Activated CD8-positive, alpha-beta T cell treated with anti-CD3 and anti-CD28 coated beads, Interleukin-2, amount 10 ng/mL, durations not matched to agents 7 days and 5 days (primary cell): ENCODE data around the gene ZCCHC14. TPM values are rescaled to one million over a fixed set of nuclear protein-coding genes. Genes with fewer than 3 reads are reported as not detected.

Experiments used
- ATAC-seq: fragments of 150-1000 bp; cut with Tn5 transposase; one replicate; pipeline ENCODE4 v1.10.0; 2021; ENCODE audit warnings: moderate library complexity
- CTCF ChIA-PET: fragments of 350-600 bp; sonication (Branson Sonifier 250); formaldehyde crosslinking; loops from one replicate; lab custom pipeline; 2021; ENCODE audit warnings: antibody characterized with exemption; lab: Charles Lee
- POLR2A ChIA-PET: fragments of 350-600 bp; sonication (Branson Sonifier 250); formaldehyde crosslinking; loops from one replicate; lab custom pipeline; 2021; ENCODE audit warnings: antibody characterized with exemption; lab: Charles Lee
- DNase-seq: peaks from one replicate; pipeline ENCODE4 v3.0.0-alpha.2; 2020
- H3K27ac Mint-ChIP-seq: one replicate; pipeline ENCODE4 v1.8.0; 2021; ENCODE audit warnings: mild to moderate bottlenecking, mixed read lengths
- H3K27me3 Mint-ChIP-seq: one replicate; pipeline ENCODE4 v1.8.0; 2021; ENCODE audit warnings: low read depth, mixed read lengths
- H3K36me3 Mint-ChIP-seq: one replicate; pipeline ENCODE4 v1.8.0; 2021; ENCODE audit warnings: low read depth, mixed read lengths
- H3K4me1 Mint-ChIP-seq: one replicate; pipeline ENCODE4 v1.8.0; 2021; ENCODE audit warnings: low read depth, mixed read lengths
- H3K4me3 Mint-ChIP-seq: one replicate; pipeline ENCODE4 v1.8.0; 2021; ENCODE audit warnings: mild to moderate bottlenecking, mixed read lengths
- H3K9me3 Mint-ChIP-seq: one replicate; pipeline ENCODE4 v1.8.0; 2022; ENCODE audit warnings: mixed read lengths; ENCODE audit not compliant: insufficient read depth
- total RNA-seq, 2 experiments: library from RNA; stranded (reverse); gene quantifications; one replicate each; pipeline ENCODE4 v1.2.3, GENCODE V29; 2021

ZCCHC14 gene
- total RNA-seq, 2 experiments from 2014 or later: 2.6 to 2.7 TPM

- Mint-ChIP-seq H3K4me3 (no peak overlapping the region), H3K9me3 (no peaks in the 10 kb centered on the region), H3K27ac (no peak overlapping the region), H3K4me1 (no peaks in the 10 kb centered on the region), H3K36me3 (no peaks in the 10 kb centered on the region), H3K27me3 (peaks cover 5% of the 10 kb centered on the region)
- DNase-seq (no peak), ATAC-seq (no peak)
- CTCF ChIA-PET: interaction anchor here (2.2 kb wide), 1 partner anchor 26 kb away, joined by 6 read pairs; no protein-coding TSS in a partner anchor
- POLR2A ChIA-PET: no interaction called here
These were observed 50.2 kb downstream of the ZCCHC14 start for GRCh38 chr16:87442581-87442966.

DNA sequence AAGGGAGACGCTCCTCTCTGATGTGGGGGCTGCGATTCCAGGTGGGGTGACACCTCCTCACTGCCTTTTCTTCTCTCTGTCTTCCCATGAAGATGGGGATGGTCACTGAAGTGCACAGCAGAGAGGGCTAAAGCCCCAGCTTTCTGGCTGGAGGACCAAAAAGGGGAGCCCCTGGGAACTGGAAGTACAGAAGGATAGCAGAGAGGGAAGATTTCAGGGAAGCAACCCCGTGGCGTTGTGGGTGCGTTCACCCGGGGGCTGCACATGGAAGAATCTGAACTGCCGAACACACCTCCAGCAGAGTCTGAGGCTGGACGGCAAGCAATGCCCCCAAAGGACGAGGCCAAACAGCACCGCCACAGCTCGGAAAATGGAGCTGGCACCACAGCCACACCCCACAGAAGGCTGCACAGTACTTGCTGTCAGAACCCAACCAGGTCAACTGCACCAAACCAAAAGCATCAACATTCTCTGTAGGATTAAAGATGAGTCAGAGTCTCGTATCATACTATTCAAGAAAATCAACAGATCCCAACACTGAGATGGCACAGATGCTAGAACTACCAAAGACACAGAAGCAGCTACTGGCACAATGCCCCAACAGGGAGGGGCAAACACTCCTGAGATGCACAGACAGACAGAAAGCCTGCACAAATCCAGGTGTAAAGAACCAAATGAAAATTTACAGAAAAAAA is 50.8 kb downstream of the ZCCHC14 start:
- Mint-ChIP-seq H3K9me3 (no peaks in the 10 kb centered on the region), H3K36me3 (no peaks in the 10 kb centered on the region), H3K4me1 (no peaks in the 10 kb centered on the region), H3K4me3 (no peak overlapping the region), H3K27me3 (peaks cover 5% of the 10 kb centered on the region), H3K27ac (no peak overlapping the region)
- ChIA-PET CTCF (interaction anchor here (2.2 kb wide), 1 partner anchor 25 kb away, joined by 6 read pairs; no protein-coding TSS in a partner anchor), POLR2A (no interaction called here)
- no peak for DNase-seq
- no peak for ATAC-seq

GRCh38 chr16:87439926-87440325 is 52.9 kb downstream of the ZCCHC14 start:
- ChIA-PET CTCF (no interaction called here), POLR2A (no interaction called here)
- H3K36me3 Mint-ChIP-seq: no peaks in the 10 kb centered on the region
- no peak for ATAC-seq
- peaks cover 10% of the 10 kb centered on the region for H3K27me3 Mint-ChIP-seq
- no peak overlapping the region for H3K27ac Mint-ChIP-seq
- no peak for DNase-seq
- H3K4me1 Mint-ChIP-seq: peaks cover 15% of the 10 kb centered on the region
- no peaks in the 10 kb centered on the region for H3K9me3 Mint-ChIP-seq
- H3K4me3 Mint-ChIP-seq: no peak overlapping the region

GRCh38 chr16:87438611-87438985 is 54.2 kb downstream of the ZCCHC14 start:
- Mint-ChIP-seq H3K27me3 (peaks cover 12% of the 10 kb centered on the region), H3K36me3 (no peaks in the 10 kb centered on the region), H3K4me1 (peaks cover 15% of the 10 kb centered on the region), H3K4me3 (no peak overlapping the region), H3K27ac (no peak overlapping the region), H3K9me3 (no peaks in the 10 kb centered on the region)
- CTCF ChIA-PET: no interaction called here
- ATAC-seq (no peak), DNase-seq (no peak)
- POLR2A ChIA-PET: interaction anchor here (0.6 kb wide), 1 partner anchor 84 kb away, joined by 3 read pairs; no protein-coding TSS in a partner anchor

GRCh38 chr16:87437911-87438610 is 54.8 kb downstream of the ZCCHC14 start:
- CTCF ChIA-PET: no interaction called here
- Mint-ChIP-seq H3K4me1 (peaks cover 15% of the 10 kb centered on the region), H3K27ac (no peak overlapping the region), H3K27me3 (peaks cover 13% of the 10 kb centered on the region), H3K36me3 (no peaks in the 10 kb centered on the region), H3K4me3 (no peak overlapping the region), H3K9me3 (no peaks in the 10 kb centered on the region)
- ATAC-seq (no peak), DNase-seq (no peak)
- POLR2A ChIA-PET: interaction anchor here (0.6 kb wide), 1 partner anchor 84 kb away, joined by 3 read pairs; no protein-coding TSS in a partner anchor

DNA sequence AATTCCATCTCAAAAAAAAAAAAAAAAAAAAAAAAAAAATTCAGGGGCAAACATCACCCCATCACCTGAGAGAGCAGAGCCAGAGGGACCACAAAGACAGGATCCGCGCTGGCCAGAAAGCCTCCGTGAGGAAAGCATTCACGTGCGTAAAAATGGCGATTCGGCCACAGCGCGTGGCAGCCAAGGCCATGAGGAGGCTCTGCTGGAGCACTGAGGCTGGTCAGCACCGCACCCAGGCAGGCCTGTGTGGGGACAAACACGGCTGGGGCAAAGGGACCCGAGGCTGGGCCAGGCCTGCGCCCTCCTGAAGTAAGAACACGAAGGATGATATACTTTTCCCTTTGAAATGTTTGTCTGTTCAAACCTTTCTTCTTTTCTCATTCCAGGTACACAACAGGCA is 55.5 kb downstream of the ZCCHC14 start:
- ATAC-seq (no peak), DNase-seq (no peak)
- ChIA-PET CTCF (no interaction called here), POLR2A (no interaction called here)
- H3K9me3 Mint-ChIP-seq: no peaks in the 10 kb centered on the region
- H3K36me3 Mint-ChIP-seq: no peaks in the 10 kb centered on the region
- peaks cover 12% of the 10 kb centered on the region for H3K27me3 Mint-ChIP-seq
- H3K27ac Mint-ChIP-seq: no peak overlapping the region
- no peak overlapping the region for H3K4me3 Mint-ChIP-seq
- H3K4me1 Mint-ChIP-seq: peaks cover 15% of the 10 kb centered on the region

DNA sequence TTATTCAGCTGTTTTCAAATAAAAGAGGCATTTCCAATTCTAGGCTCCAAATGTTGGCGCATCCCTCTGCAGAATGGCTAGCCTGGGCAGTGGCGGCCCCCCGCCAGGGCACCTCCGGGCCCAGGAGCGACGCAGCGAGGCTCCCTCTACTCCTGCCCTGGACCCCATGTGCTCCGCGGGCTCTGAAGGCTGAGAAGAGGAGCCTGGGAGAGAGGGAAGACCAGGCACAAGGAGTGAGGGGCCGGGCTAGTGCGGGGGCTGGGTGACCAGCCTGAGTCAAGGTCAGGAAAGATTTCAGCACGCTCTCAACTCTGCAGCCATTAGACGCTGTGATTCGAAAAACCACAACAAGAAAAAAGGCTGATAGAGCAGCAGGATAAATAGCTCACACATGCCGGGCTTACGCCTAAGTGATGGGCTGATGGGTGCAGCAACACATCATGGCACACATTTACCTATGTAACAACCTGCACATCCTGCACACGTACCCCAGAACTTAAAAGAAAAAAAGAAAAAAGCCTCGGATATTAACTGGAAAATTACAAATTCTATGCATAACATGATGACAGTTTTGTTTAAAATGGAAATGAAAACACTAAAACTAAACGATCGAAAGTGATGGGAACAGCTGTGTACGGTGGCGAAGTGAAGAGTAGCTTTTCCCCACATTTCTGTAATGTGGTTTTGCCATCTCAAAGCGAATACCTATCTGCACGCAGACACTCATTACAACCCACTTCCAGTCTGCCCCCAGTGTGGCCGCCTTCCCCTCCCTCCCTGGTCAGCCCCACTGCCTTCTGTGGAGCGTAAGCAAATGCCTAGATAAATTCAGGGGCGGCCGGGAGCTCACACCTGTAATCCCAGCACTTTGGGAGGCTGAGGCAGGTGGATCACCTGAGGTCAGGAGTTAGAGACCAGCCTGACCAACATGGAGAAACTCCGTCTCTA is 56.3 kb downstream of the ZCCHC14 start:
- Mint-ChIP-seq H3K27me3 (peaks cover 12% of the 10 kb centered on the region), H3K36me3 (no peaks in the 10 kb centered on the region), H3K4me3 (peak overlapping the region; percentile 13), H3K27ac (no peak overlapping the region), H3K4me1 (peaks cover 15% of the 10 kb centered on the region), H3K9me3 (no peaks in the 10 kb centered on the region)
- CTCF ChIA-PET: interaction anchor here (1.6 to 1.7 kb wide), 2 partner anchors 20 to 199 kb away, joined by 5 to 9 read pairs; no protein-coding TSS in a partner anchor
- peak; percentile 48 for ATAC-seq
- no peak for DNase-seq
- POLR2A ChIA-PET: no interaction called here

DNA sequence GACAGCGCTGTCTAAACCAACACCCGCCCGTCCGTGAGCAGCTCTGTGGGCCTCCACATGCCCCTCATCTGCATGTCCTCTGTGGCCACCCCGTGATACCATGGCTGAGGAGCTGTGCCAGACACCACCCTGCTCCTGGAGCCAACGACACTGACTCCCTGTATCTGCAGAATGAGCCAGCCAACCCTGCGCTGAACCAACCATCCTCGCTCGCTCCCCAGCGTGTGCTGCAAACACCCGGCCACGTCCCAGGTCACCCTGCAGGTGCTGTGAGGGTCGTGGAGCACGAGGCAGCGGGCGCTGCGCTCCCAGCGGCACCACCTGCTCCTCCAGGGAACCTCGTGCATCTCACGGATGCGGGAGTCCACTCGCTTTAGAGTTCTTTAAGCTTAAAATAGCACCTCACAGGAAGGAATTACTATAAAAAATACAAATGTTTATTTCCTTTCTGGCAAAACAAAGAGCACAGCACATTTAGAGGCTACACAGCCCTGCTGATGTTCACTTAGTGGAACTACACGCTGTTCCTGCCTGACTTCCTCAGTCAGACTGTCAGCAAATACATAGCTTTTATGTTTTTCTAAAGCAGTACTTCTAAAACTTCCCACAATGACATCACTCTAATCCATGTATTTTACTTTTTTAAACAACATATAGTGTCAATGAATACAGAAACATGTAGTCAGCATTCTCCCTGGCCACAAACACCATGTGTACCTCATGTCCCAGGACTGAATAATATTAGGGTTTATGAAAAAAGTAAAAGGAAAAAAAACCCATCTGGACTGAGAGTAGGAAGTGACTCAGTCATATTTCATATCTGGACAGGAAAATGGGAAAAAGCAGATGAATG is 57.2 kb downstream of the ZCCHC14 start:
- Mint-ChIP-seq H3K27ac (no peak overlapping the region), H3K36me3 (no peaks in the 10 kb centered on the region), H3K4me3 (no peak overlapping the region), H3K9me3 (no peaks in the 10 kb centered on the region), H3K4me1 (peaks cover 15% of the 10 kb centered on the region), H3K27me3 (peaks cover 12% of the 10 kb centered on the region)
- CTCF ChIA-PET: interaction anchor here (1.6 to 1.7 kb wide), 2 partner anchors 19 to 200 kb away, joined by 5 to 9 read pairs; no protein-coding TSS in a partner anchor
- POLR2A ChIA-PET: no interaction called here
- no peak for ATAC-seq
- no peak for DNase-seq

GRCh38 chr16:87434146-87434667 is 58.6 kb downstream of the ZCCHC14 start:
- no peaks in the 10 kb centered on the region for H3K36me3 Mint-ChIP-seq
- no peak overlapping the region for H3K27ac Mint-ChIP-seq
- DNase-seq: no peak
- no peak overlapping the region for H3K4me3 Mint-ChIP-seq
- ChIA-PET POLR2A (no interaction called here), CTCF (no interaction called here)
- ATAC-seq: no peak
- peaks cover 12% of the 10 kb centered on the region for H3K27me3 Mint-ChIP-seq
- H3K4me1 Mint-ChIP-seq: peaks cover 15% of the 10 kb centered on the region
- H3K9me3 Mint-ChIP-seq: no peaks in the 10 kb centered on the region

GRCh38 chr16:87432330-87432915 is 60.4 kb downstream of the ZCCHC14 start:
- CTCF ChIA-PET: interaction anchor here (1.1 kb wide), 1 partner anchor 16 kb away, joined by 4 read pairs; no protein-coding TSS in a partner anchor
- H3K4me1 Mint-ChIP-seq: peaks cover 15% of the 10 kb centered on the region

More at GRCh38 chr16:87432330-87432915, 60.4 kb downstream of the ZCCHC14 start:
- POLR2A ChIA-PET: no interaction called here
- H3K27me3 Mint-ChIP-seq: peaks cover 8% of the 10 kb centered on the region
- H3K4me3 Mint-ChIP-seq: no peak overlapping the region
- DNase-seq: no peak
- no peaks in the 10 kb centered on the region for H3K36me3 Mint-ChIP-seq
- H3K9me3 Mint-ChIP-seq: no peaks in the 10 kb centered on the region
- H3K27ac Mint-ChIP-seq: no peak overlapping the region
- no peak for ATAC-seq
